ENCODE measurements around the gene BRME1. TPM values are rescaled to one million over a fixed set of nuclear protein-coding genes. Genes with fewer than 3 reads are reported as not detected.

The BRME1 gene
- total RNA-seq, 1 donor from 2014 or later = 1.6 TPM

- H3K36me3 ChIP-seq (ENCODE audit: control insufficient read depth in 3 of 3, insufficient read depth in 3 of 3, low read length in 3 of 3) = peaks cover 16 to 28% (median 20%) of the 10 kb centered on the region in 3 donors
- peak overlapping the region; percentile 10 to 60 (median 47) for H3K9ac ChIP-seq (ENCODE audit: low read depth in 1 of 3, low read length in 3 of 3)
- H3K4me1 ChIP-seq (ENCODE audit: control insufficient read depth in 3 of 3, insufficient read depth in 3 of 3, low read length in 3 of 3) = peaks cover 55 to 59% (median 56%) of the 10 kb centered on the region in 3 donors
- no peaks in the 10 kb centered on the region for H3K9me3 ChIP-seq (ENCODE audit: control insufficient read depth in 3 of 3, low read length in 3 of 3)
- peak overlapping the region in 2 of 3 donors; percentile 22 to 56 for H3K4me3 ChIP-seq (ENCODE audit: low read length in 3 of 3)
- peak overlapping the region; percentile 76 for H3K27ac ChIP-seq (ENCODE audit: low read depth, low read length)
- H3K27me3 ChIP-seq (ENCODE audit: control insufficient read depth in 3 of 3, insufficient read depth in 3 of 3, low read length in 3 of 3) = no peaks in the 10 kb centered on the region
Measured at GRCh38 chr19:13834244-13835069, 71.5 kb downstream of the BRME1 start.

GRCh38 chr19:13833330-13834243, 72.3 kb downstream of the BRME1 start:
- H3K36me3 ChIP-seq (ENCODE audit: control insufficient read depth in 3 of 3, insufficient read depth in 3 of 3, low read length in 3 of 3) = peaks cover 16 to 28% (median 20%) of the 10 kb centered on the region in 3 donors
- peak overlapping the region; percentile 10 to 60 (median 56) for H3K9ac ChIP-seq (ENCODE audit: low read depth in 1 of 3, low read length in 3 of 3)
- H3K27ac ChIP-seq (ENCODE audit: low read depth, low read length) = peak overlapping the region; percentile 76
- no peaks in the 10 kb centered on the region for H3K9me3 ChIP-seq (ENCODE audit: control insufficient read depth in 3 of 3, low read length in 3 of 3)
- no peaks in the 10 kb centered on the region for H3K27me3 ChIP-seq (ENCODE audit: control insufficient read depth in 3 of 3, insufficient read depth in 3 of 3, low read length in 3 of 3)
- H3K4me1 ChIP-seq (ENCODE audit: control insufficient read depth in 3 of 3, insufficient read depth in 3 of 3, low read length in 3 of 3) = peaks cover 46 to 51% (median 49%) of the 10 kb centered on the region in 3 donors
- H3K4me3 ChIP-seq (ENCODE audit: low read length in 3 of 3) = peak overlapping the region; percentile 22 to 56 (median 38)

Small RNA genes within 50 kb of the gene (small RNA-seq; reads per million reads assigned to genes)
- gene MIR181C (378 reads per million, percentile 98 among the genes with 10 or more reads in this experiment), gene MIR181D (64.9 reads per million, percentile 96 among the genes with 10 or more reads in this experiment)

Other genes starting within 250 kb of the BRME1 start
- gene MRI1, start 141.6 kb downstream of the BRME1 start, total RNA-seq = 16.2 TPM
- gene C19orf53, start 131.7 kb downstream of the BRME1 start, total RNA-seq = 36.0 TPM
- gene ZSWIM4, start 110.7 kb downstream of the BRME1 start, total RNA-seq = 2.6 TPM
- not detected for gene NANOS3, start 29.0 kb downstream of the BRME1 start, total RNA-seq
- gene CC2D1A, start 84 bp upstream of the BRME1 start, total RNA-seq = 2.1 TPM
- gene PODNL1, start 32.3 kb upstream of the BRME1 start, total RNA-seq = not detected
- 6.3 TPM for gene DCAF15, start 46.4 kb upstream of the BRME1 start, total RNA-seq
- gene RFX1, start 100.2 kb upstream of the BRME1 start, total RNA-seq = 4.7 TPM
- gene RLN3, start 122.0 kb upstream of the BRME1 start, total RNA-seq = not detected
- 2.6 TPM for gene IL27RA, start 125.6 kb upstream of the BRME1 start, total RNA-seq
- not detected for gene PALM3, start 156.0 kb upstream of the BRME1 start, total RNA-seq
- gene MISP3, start 166.7 kb upstream of the BRME1 start, total RNA-seq = not detected
- gene C19orf67, start 179.7 kb upstream of the BRME1 start, total RNA-seq = not detected
- gene SAMD1, start 184.6 kb upstream of the BRME1 start, total RNA-seq = 12.5 TPM
- 137 TPM for gene PRKACA, start 211.6 kb upstream of the BRME1 start, total RNA-seq
- gene ASF1B, start 230.5 kb upstream of the BRME1 start, total RNA-seq = 3.7 TPM

Measured in skeletal muscle tissue (tissue), 5 donors.